Measurements from ENCODE around the gene MKRN3. TPM values are rescaled to one million over a fixed set of nuclear protein-coding genes. Genes with fewer than 3 reads are reported as not detected.
A peak's percentile ranks its signal among the peaks of the same experiment; 100 is the strongest.

MKRN3 gene
- polyA plus RNA-seq (2013) = not detected in 2 replicates

GRCh38 chr15:23565395-23566070 lies at the start of gene MKRN3:
MKRN3 (plus strand) TSS chr15:23565674; CDS start chr15:23565783, 109 bp downstream.
- Histone ChIP-seq H3K18ac (ENCODE audit: low read length) (no peak within 1 kb of the TSS), H2BK12ac (ENCODE audit: low read length) (no peak within 1 kb of the TSS), H3K14ac (ENCODE audit: low read length) (no peak within 1 kb of the TSS), H3K4me1 (ENCODE audit: control insufficient read depth in 1 of 2, insufficient read depth in 2 of 2, low read length in 2 of 2) (no peaks in the 10 kb centered on the region), H3K36me3 (ENCODE audit: control insufficient read depth in 1 of 2, insufficient read depth in 2 of 2, low read length in 2 of 2) (no peaks in the 10 kb centered on the region), H3K79me1 (ENCODE audit: low read length) (no peaks in the 10 kb centered on the region), H4K91ac (ENCODE audit: low read depth, low read length) (no peak within 1 kb of the TSS), H3K4ac (ENCODE audit: low read depth, low read length) (no peak within 1 kb of the TSS), H2AK5ac (ENCODE audit: low read length) (no peak within 1 kb of the TSS), H3K79me2 (ENCODE audit: control insufficient read depth, insufficient read depth, low read length, poor library complexity) (no peaks in the 10 kb centered on the region), H3K9ac (ENCODE audit: low read length) (no peak within 1 kb of the TSS), H4K12ac (ENCODE audit: low read depth, low read length) (no peak within 1 kb of the TSS), H3K4me3 (ENCODE audit: low read depth, low read length) (no peak within 1 kb of the TSS), H2AFZ (ENCODE audit: insufficient read depth, low read length, poor library complexity) (no peak within 1 kb of the TSS), H4K8ac (ENCODE audit: low read depth, low read length) (no peak within 1 kb of the TSS), H3K4me2 (ENCODE audit: low read length) (no peak within 1 kb of the TSS), H3K23ac (ENCODE audit: low read length) (no peak within 1 kb of the TSS), H3K9me3 (ENCODE audit: insufficient read depth, low read depth, low read length) (peaks cover 19% of the 10 kb centered on the region), H2BK5ac (ENCODE audit: low read depth, low read length, poor library complexity) (no peak within 1 kb of the TSS), H2BK120ac (ENCODE audit: insufficient read depth, low read length, poor library complexity) (no peak within 1 kb of the TSS), H3K27ac (ENCODE audit: low read depth, low read length) (no peak within 1 kb of the TSS), H3K27me3 (ENCODE audit: insufficient read depth, low read length) (no peaks in the 10 kb centered on the region)
- WGBS (ENCODE audit: extremely low coverage, insufficient coverage, insufficient read length) = no CpG with 5 or more reads among the region's 27 CpGs
- DNase-seq = peak; percentile 81 to 85

GRCh38 chr15:23516866-23517265 lies 48.6 kb upstream of the MKRN3 start:
- no peak overlapping the region for H4K8ac ChIP-seq (ENCODE audit: low read depth, low read length)
- H4K12ac ChIP-seq (ENCODE audit: low read depth, low read length) = no peak overlapping the region
- H2BK5ac ChIP-seq (ENCODE audit: low read depth, low read length, poor library complexity) = no peak overlapping the region
- H3K23ac ChIP-seq (ENCODE audit: low read length) = no peak overlapping the region
- no peak overlapping the region for H3K4me3 ChIP-seq (ENCODE audit: low read depth, low read length)
- H2BK120ac ChIP-seq (ENCODE audit: insufficient read depth, low read length, poor library complexity) = no peak overlapping the region
- no peak for DNase-seq
- no peak overlapping the region for H3K4me2 ChIP-seq (ENCODE audit: low read length)
- H3K14ac ChIP-seq (ENCODE audit: low read length) = no peak overlapping the region
- no peak overlapping the region for H2AK5ac ChIP-seq (ENCODE audit: low read length)
- H3K79me1 ChIP-seq (ENCODE audit: low read length) = no peaks in the 10 kb centered on the region
- H3K4me1 ChIP-seq (ENCODE audit: control insufficient read depth in 1 of 2, insufficient read depth in 2 of 2, low read length in 2 of 2) = peaks cover 0 to 2% of the 10 kb centered on the region in 2 experiments
- no peaks in the 10 kb centered on the region for H3K36me3 ChIP-seq (ENCODE audit: control insufficient read depth in 1 of 2, insufficient read depth in 2 of 2, low read length in 2 of 2)
- no peak overlapping the region for H2AFZ ChIP-seq (ENCODE audit: insufficient read depth, low read length, poor library complexity)
- no peak overlapping the region for H3K9ac ChIP-seq (ENCODE audit: low read length)
- H3K9me3 ChIP-seq (ENCODE audit: insufficient read depth, low read depth, low read length) = peaks cover 5% of the 10 kb centered on the region
- WGBS (ENCODE audit: extremely low coverage, insufficient coverage, insufficient read length) = no CpG with 5 or more reads among the region's 4 CpGs
- H3K79me2 ChIP-seq (ENCODE audit: control insufficient read depth, insufficient read depth, low read length, poor library complexity) = no peaks in the 10 kb centered on the region
- no peak overlapping the region for H2BK12ac ChIP-seq (ENCODE audit: low read length)
- H3K4ac ChIP-seq (ENCODE audit: low read depth, low read length) = no peak overlapping the region
- no peak overlapping the region for H3K27ac ChIP-seq (ENCODE audit: low read depth, low read length)
- no peaks in the 10 kb centered on the region for H3K27me3 ChIP-seq (ENCODE audit: insufficient read depth, low read length)
- H4K91ac ChIP-seq (ENCODE audit: low read depth, low read length) = no peak overlapping the region
- no peak overlapping the region for H3K18ac ChIP-seq (ENCODE audit: low read length)

- no peak overlapping the region for H4K91ac ChIP-seq (ENCODE audit: low read depth, low read length)
- H2AK5ac ChIP-seq (ENCODE audit: low read length) = no peak overlapping the region
- H3K18ac ChIP-seq (ENCODE audit: low read length) = no peak overlapping the region
- no peak overlapping the region for H3K4ac ChIP-seq (ENCODE audit: low read depth, low read length)
- H3K27ac ChIP-seq (ENCODE audit: low read depth, low read length) = no peak overlapping the region
- WGBS (ENCODE audit: extremely low coverage, insufficient coverage, insufficient read length) = no CpG with 5 or more reads among the region's 5 CpGs
- no peak for DNase-seq
- no peak overlapping the region for H4K12ac ChIP-seq (ENCODE audit: low read depth, low read length)
- no peak overlapping the region for H3K23ac ChIP-seq (ENCODE audit: low read length)
- H3K79me1 ChIP-seq (ENCODE audit: low read length) = no peaks in the 10 kb centered on the region
- no peak overlapping the region for H2BK12ac ChIP-seq (ENCODE audit: low read length)
- no peak overlapping the region for H3K4me3 ChIP-seq (ENCODE audit: low read depth, low read length)
- no peak overlapping the region for H2BK5ac ChIP-seq (ENCODE audit: low read depth, low read length, poor library complexity)
- peak overlapping the region; percentile 20 for H3K4me2 ChIP-seq (ENCODE audit: low read length)
- peaks cover 5% of the 10 kb centered on the region for H3K9me3 ChIP-seq (ENCODE audit: insufficient read depth, low read depth, low read length)
- no peak overlapping the region for H2BK120ac ChIP-seq (ENCODE audit: insufficient read depth, low read length, poor library complexity)
- H3K79me2 ChIP-seq (ENCODE audit: control insufficient read depth, insufficient read depth, low read length, poor library complexity) = no peaks in the 10 kb centered on the region
- no peaks in the 10 kb centered on the region for H3K27me3 ChIP-seq (ENCODE audit: insufficient read depth, low read length)
- H3K14ac ChIP-seq (ENCODE audit: low read length) = no peak overlapping the region
- H3K4me1 ChIP-seq (ENCODE audit: control insufficient read depth in 1 of 2, insufficient read depth in 2 of 2, low read length in 2 of 2) = peaks cover 0 to 2% of the 10 kb centered on the region in 2 experiments
- no peak overlapping the region for H3K9ac ChIP-seq (ENCODE audit: low read length)
- no peak overlapping the region for H2AFZ ChIP-seq (ENCODE audit: insufficient read depth, low read length, poor library complexity)
- H3K36me3 ChIP-seq (ENCODE audit: control insufficient read depth in 1 of 2, insufficient read depth in 2 of 2, low read length in 2 of 2) = no peaks in the 10 kb centered on the region
- H4K8ac ChIP-seq (ENCODE audit: low read depth, low read length) = no peak overlapping the region
Measured at GRCh38 chr15:23518104-23518503, 47.4 kb upstream of the MKRN3 start.

- H3K18ac ChIP-seq (ENCODE audit: low read length) = no peak overlapping the region
- no peak for DNase-seq
- H2AK5ac ChIP-seq (ENCODE audit: low read length) = no peak overlapping the region
- no peak overlapping the region for H4K91ac ChIP-seq (ENCODE audit: low read depth, low read length)
- H4K12ac ChIP-seq (ENCODE audit: low read depth, low read length) = no peak overlapping the region
- H2BK120ac ChIP-seq (ENCODE audit: insufficient read depth, low read length, poor library complexity) = no peak overlapping the region
- peaks cover 6% of the 10 kb centered on the region for H3K9me3 ChIP-seq (ENCODE audit: insufficient read depth, low read depth, low read length)
- no peak overlapping the region for H2BK5ac ChIP-seq (ENCODE audit: low read depth, low read length, poor library complexity)
- no peak overlapping the region for H3K23ac ChIP-seq (ENCODE audit: low read length)
- no peak overlapping the region for H3K4me2 ChIP-seq (ENCODE audit: low read length)
- H3K9ac ChIP-seq (ENCODE audit: low read length) = no peak overlapping the region
- no peaks in the 10 kb centered on the region for H3K79me2 ChIP-seq (ENCODE audit: control insufficient read depth, insufficient read depth, low read length, poor library complexity)
- no peak overlapping the region for H3K4ac ChIP-seq (ENCODE audit: low read depth, low read length)
- H3K79me1 ChIP-seq (ENCODE audit: low read length) = no peaks in the 10 kb centered on the region
- no peak overlapping the region for H3K14ac ChIP-seq (ENCODE audit: low read length)
- no peak overlapping the region for H2AFZ ChIP-seq (ENCODE audit: insufficient read depth, low read length, poor library complexity)
- no peaks in the 10 kb centered on the region for H3K4me1 ChIP-seq (ENCODE audit: control insufficient read depth in 1 of 2, insufficient read depth in 2 of 2, low read length in 2 of 2)
- no peaks in the 10 kb centered on the region for H3K36me3 ChIP-seq (ENCODE audit: control insufficient read depth in 1 of 2, insufficient read depth in 2 of 2, low read length in 2 of 2)
- no peak overlapping the region for H3K4me3 ChIP-seq (ENCODE audit: low read depth, low read length)
- H3K27ac ChIP-seq (ENCODE audit: low read depth, low read length) = no peak overlapping the region
- no peaks in the 10 kb centered on the region for H3K27me3 ChIP-seq (ENCODE audit: insufficient read depth, low read length)
- H2BK12ac ChIP-seq (ENCODE audit: low read length) = no peak overlapping the region
- WGBS (ENCODE audit: extremely low coverage, insufficient coverage, insufficient read length) = no CpG with 5 or more reads among the region's 3 CpGs
- H4K8ac ChIP-seq (ENCODE audit: low read depth, low read length) = no peak overlapping the region
Measured at GRCh38 chr15:23524816-23525215, 40.7 kb upstream of the MKRN3 start.
